Measurements from ENCODE around the gene SMIM7. TPM values are rescaled to one million over a fixed set of nuclear protein-coding genes. Genes with fewer than 3 reads are reported as not detected.

Gene SMIM7
- total RNA-seq, 1 donor from 2014 or later = 65.3 TPM

GRCh38 chr19:16598848-16599247, 61.1 kb downstream of the SMIM7 start:
- H3K27ac Mint-ChIP-seq = no peak overlapping the region
- Histone ChIP-seq H3K9me3 (ENCODE audit: low read depth) (no peaks in the 10 kb centered on the region), H3K27ac (no peak overlapping the region), H3F3A (ENCODE audit: low read depth) (no peaks in the 10 kb centered on the region), H4K20me1 (ENCODE audit: low read depth) (peaks cover 84% of the 10 kb centered on the region), H3K4me1 (no peaks in the 10 kb centered on the region), H3K27me3 (no peaks in the 10 kb centered on the region), H3K4me2 (no peak overlapping the region), H3K79me2 (ENCODE audit: low read depth) (peaks cover 89% of the 10 kb centered on the region), H3K4me3 (no peak overlapping the region), H3K9ac (no peak overlapping the region), H3K36me3 (no peaks in the 10 kb centered on the region), H2AFZ (replicated peaks) (no peak overlapping the region)
- no peaks in the 10 kb centered on the region for H3K9me3 Mint-ChIP-seq
- no peak for TF ChIP-seq EZH2 (IDR thresholded peaks at IDR 0.05)
- no peak for TF ChIP-seq EZH2phosphoT487 (IDR thresholded peaks at IDR 0.05)
- TF ChIP-seq CTCF (IDR thresholded peaks at IDR 0.05) = no peak
- no peak for DNase-seq (ENCODE audit: low spot score)
- peaks cover 4% of the 10 kb centered on the region for H3K27me3 Mint-ChIP-seq (ENCODE audit: insufficient read depth, low read depth)
- no peaks in the 10 kb centered on the region for H3K36me3 Mint-ChIP-seq
- peaks cover 17% of the 10 kb centered on the region for H3K4me1 Mint-ChIP-seq
- no peak overlapping the region for H3K4me3 Mint-ChIP-seq

GRCh38 chr19:16596399-16596798, 63.5 kb downstream of the SMIM7 start:
- no peak overlapping the region for H3K27ac ChIP-seq
- H3F3A ChIP-seq (ENCODE audit: low read depth) = no peaks in the 10 kb centered on the region
- H4K20me1 ChIP-seq (ENCODE audit: low read depth) = peaks cover 89% of the 10 kb centered on the region
- peaks cover 88% of the 10 kb centered on the region for H3K79me2 ChIP-seq (ENCODE audit: low read depth)
- H3K9me3 ChIP-seq (ENCODE audit: low read depth) = no peaks in the 10 kb centered on the region
- no peak overlapping the region for H2AFZ ChIP-seq (replicated peaks)
- H3K9me3 Mint-ChIP-seq = no peaks in the 10 kb centered on the region
- no peak overlapping the region for H3K4me3 ChIP-seq
- no peak overlapping the region for H3K9ac ChIP-seq
- H3K36me3 ChIP-seq = no peaks in the 10 kb centered on the region
- peaks cover 2% of the 10 kb centered on the region for H3K27me3 Mint-ChIP-seq (ENCODE audit: insufficient read depth, low read depth)
- DNase-seq (ENCODE audit: low spot score) = no peak
- H3K4me3 Mint-ChIP-seq = no peak overlapping the region
- H3K4me1 Mint-ChIP-seq = peaks cover 31% of the 10 kb centered on the region
- no peaks in the 10 kb centered on the region for H3K27me3 ChIP-seq
- H3K4me1 ChIP-seq = no peaks in the 10 kb centered on the region
- H3K4me2 ChIP-seq = no peak overlapping the region
- H3K36me3 Mint-ChIP-seq = peaks cover 3% of the 10 kb centered on the region
- TF ChIP-seq CTCF (IDR thresholded peaks at IDR 0.05) = no peak
- TF ChIP-seq EZH2 (IDR thresholded peaks at IDR 0.05) = no peak
- TF ChIP-seq EZH2phosphoT487 (IDR thresholded peaks at IDR 0.05) = no peak
- no peak overlapping the region for H3K27ac Mint-ChIP-seq

Other genes starting within 250 kb of the SMIM7 start
- gene EPS15L1, start 188.2 kb downstream of the SMIM7 start, total RNA-seq (ENCODE audit: low replicate concordance) = 15.8 and 24.4 TPM in 2 replicates
- 0.09 and 2.0 TPM in 2 replicates for gene CALR3, start 164.0 kb downstream of the SMIM7 start, total RNA-seq (ENCODE audit: low replicate concordance)
- gene C19orf44, start 163.8 kb downstream of the SMIM7 start, total RNA-seq (ENCODE audit: low replicate concordance) = 10.9 and 13.2 TPM in 2 replicates
- gene CHERP, start 117.7 kb downstream of the SMIM7 start, total RNA-seq (ENCODE audit: low replicate concordance) = 5.5 and 13.7 TPM in 2 replicates
- 16.4 and 24.8 TPM in 2 replicates for gene SLC35E1, start 87.7 kb downstream of the SMIM7 start, total RNA-seq (ENCODE audit: low replicate concordance)
- gene MED26, start 31.9 kb downstream of the SMIM7 start, total RNA-seq (ENCODE audit: low replicate concordance) = 7.4 and 8.6 TPM in 2 replicates
- 0.36 and 1.5 TPM in 2 replicates for gene TMEM38A, start 995 bp upstream of the SMIM7 start, total RNA-seq (ENCODE audit: low replicate concordance)
- gene NWD1, start 59.7 kb upstream of the SMIM7 start, total RNA-seq (ENCODE audit: low replicate concordance) = not detected in 2 replicates
- gene SIN3B, start 169.3 kb upstream of the SMIM7 start, total RNA-seq (ENCODE audit: low replicate concordance) = 21.2 and 36.4 TPM in 2 replicates
- gene F2RL3, start 228.9 kb upstream of the SMIM7 start, total RNA-seq (ENCODE audit: low replicate concordance) = 0.03 TPM in 1 of 2 replicates, not detected in the other